Measurements from ENCODE around the gene SERTAD1.
"Not testable (repeated sequence)": the region's sequence is repeated elsewhere in the genome, so short reads cannot be mapped to it uniquely, and the experiment has no call there.

Gene SERTAD1

DNA sequence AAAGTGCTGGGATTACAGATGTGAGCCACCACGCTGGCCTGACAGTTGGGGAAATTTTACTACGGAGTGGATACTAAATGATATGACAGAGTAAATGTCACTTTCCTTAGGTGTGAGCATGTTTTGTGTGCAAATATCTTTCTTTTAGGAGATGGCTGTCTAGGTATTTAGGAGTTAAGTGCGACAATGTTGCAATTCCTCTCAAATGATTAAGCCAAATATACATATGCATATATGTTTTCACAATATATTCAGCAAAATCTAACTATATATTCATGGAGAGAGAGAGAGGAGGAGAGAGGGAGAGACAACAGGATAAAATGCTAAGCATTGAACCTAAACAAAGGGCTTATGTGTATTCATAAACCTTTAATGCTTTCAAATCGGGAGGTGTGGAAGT, 23.7 kb upstream of the SERTAD1 start:
- no peak for DNase-seq

DNA sequence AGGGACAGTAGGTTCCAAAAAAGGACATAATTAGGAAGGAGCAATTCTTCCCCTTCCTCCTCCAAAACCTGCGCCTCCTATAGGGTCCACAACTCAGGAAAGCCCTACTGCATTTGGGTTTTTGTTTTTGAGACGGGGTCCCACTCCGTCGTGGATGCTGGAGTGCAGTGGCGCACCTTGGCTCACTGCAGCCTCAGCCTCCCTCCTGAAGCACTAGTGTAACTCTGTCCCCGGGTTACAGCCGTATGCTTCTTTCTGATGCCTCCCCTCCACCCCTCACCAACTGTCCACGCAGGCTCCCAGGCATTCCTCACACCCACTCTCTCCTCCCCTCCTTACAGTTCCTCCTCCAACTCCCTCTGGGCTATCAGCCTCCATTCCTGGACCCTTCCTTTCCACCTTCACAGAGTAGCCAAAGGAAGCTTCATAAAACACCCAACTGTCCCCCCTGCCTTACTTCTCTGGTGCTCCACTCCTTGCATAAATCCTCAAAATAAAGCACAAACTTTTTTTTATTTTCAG, 20.5 kb upstream of the SERTAD1 start:
- DNase-seq: no peak

DNA sequence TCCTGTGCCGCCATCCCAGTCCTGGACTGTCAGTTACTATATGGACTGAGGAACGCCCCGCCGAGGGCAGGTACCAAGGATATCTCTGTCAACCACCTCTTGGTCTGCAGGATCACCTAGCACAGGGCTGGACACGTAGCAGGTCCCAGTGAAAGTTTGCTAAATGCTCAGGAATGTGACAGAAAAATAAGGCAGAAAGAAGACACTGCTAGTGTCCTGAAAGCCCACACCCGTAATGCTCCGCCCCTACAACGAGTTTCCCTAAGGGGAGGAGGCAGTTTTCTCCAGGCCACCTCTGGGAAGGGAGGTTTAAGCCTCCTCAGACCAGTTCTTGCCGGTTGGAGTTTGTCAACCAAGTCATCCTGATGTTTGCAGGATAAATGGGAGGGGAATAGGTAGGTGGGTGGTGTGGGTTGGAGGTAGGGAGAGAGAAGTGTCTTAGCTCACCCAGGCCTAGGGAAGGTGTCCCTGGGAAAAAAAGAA, 20.0 kb upstream of the SERTAD1 start:
- peak; percentile 20 for DNase-seq

DNA sequence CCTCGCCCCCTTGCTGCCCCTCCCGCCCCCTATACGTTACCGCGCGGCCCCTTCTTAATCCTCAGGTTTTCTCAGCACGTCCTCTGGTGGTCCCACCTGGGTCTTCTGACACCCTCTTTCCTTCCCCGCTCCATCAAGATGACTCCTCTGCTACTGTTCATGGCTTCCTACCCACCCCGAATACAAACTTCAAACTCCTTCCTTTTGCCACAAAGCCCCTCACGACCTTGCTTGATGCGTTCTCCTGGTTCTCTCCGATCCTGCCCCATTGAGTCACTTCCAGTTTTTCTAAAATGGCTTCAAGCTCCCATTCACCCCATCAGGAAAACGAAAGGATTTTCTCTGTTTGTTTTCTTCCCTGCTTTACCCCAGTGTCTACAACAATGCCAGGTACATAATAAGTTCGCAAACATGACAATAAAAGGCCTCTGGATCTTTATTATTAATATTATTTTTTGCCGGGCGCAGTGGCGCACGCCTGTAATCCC, 19.1 kb upstream of the SERTAD1 start:
- DNase-seq: no peak

DNA sequence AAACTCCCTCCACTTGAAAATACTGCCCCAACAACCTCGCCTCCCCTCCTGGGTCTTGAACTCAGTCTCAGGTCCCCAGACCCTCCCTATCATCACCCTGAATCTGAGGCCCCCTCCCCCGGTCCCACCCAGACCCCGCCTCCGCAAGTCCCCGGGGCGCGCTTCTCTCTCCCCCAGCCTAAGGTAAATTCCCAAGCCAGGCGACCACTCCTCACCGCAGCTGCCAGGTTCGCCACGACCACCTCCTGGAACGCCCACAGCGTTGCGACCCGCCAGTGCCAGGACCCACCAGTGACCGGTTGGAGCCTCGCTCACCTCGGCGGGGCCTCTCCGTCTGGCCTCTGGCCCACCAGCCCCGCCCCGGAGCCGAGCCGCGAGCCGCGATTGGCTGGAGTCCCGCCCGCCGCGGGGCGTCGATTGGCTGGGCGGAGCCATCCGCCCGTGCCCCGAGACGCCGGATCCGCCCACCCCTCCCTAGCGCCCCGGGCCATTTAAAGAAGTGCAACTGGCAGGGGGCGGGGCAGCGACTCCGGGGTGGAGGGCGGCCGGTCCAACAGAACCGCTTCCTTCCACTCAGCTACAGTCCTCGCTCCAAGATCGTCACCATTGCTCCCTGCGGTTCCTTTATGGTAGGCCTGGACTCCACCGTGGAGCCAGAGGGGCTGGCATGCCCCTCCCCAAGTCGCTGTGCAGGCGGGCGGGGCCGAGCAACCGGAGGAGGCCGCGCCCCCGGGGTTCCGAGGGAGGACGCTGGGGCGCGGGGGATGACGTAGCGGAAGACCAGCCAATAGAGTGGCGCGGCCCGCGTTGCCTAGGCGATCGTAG, 18.4 kb upstream of the SERTAD1 start, which contains the start of gene SERTAD3:
Gene SERTAD3 (minus strand): TSS at position 336 of the 825 bp plus-strand sequence. CDS start 2,255 bp downstream, outside the sequence.
- peak; percentile 98 for DNase-seq

DNA sequence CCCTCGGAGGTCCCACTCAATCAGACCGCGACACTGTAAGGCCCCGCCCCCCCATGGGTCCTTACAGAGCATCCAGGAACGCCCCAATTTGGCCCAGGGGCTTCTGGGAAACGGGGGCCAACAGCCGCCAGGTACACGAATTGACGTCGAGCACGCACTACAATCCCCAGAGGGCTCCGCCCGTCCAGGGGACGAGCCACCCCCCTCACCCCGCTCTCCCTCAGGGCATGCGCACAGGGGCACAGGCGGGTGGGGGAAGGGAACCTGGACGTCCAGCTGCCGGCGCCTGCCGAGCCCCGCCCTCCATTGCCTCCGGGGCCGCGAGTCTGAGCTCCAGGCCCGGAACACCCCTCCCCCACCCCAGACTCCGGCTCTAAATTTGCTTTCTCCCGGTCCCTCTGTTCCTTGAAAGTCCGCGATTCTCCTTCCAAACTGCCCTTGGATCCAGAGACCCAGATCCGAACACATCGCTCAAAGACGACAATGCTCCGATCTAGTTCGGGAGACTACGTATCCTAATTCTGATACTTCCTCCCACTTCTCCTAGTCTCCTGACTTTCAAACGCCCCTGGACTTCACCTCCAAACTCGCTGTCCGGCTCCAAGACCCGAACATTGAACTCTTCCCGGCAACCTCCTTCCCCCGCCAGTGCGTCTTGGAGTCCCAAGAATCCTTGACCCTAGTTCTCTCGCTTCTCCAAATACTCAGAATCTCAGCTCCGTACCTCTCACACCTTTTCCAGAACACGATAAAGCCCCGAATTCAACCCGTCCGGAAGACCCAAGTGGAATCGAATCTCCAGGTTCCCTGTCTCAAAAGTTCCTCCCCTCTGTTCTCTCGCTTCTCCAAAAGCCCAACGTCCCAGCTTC, 17.6 kb upstream of the SERTAD1 start:
- DNase-seq: peak; percentile 100

DNA sequence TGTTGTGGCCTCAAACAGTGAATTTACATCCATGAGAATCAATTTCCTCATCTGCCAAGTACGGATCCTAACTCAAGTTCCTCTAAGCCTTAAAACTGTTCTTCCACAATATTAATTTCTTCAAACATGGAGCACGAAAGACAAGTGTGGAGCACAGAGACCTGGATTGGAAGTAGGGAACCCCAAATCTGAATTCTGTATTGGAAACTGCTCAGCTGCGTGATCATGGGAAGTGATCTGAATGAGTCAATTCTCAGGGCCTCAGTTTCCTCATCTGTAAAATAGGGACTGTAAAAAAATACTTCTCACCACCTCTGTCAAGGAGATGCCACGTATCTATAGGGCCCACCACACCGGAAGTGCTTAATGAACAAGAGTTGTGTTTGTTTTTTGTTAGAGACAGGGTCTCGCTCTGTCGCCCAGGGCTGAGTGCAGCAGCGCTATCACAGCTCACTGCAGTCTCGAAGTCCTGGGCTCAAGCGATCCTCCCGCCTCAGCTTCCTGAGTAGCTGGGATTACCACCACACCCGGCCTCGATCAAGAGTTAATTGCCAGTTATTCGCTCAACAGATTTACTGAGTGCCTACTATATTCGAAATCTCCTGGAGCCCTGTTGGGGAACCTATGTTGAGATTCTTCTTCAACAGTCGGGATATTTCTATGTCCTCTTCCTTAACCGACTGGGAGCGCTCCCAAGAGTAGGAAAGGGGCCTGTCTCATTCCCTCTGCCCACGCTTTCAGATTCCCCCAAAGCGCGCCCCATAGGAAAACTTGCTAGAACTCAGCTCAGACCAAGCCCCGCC, 16.7 kb upstream of the SERTAD1 start:
- DNase-seq: no peak

DNA sequence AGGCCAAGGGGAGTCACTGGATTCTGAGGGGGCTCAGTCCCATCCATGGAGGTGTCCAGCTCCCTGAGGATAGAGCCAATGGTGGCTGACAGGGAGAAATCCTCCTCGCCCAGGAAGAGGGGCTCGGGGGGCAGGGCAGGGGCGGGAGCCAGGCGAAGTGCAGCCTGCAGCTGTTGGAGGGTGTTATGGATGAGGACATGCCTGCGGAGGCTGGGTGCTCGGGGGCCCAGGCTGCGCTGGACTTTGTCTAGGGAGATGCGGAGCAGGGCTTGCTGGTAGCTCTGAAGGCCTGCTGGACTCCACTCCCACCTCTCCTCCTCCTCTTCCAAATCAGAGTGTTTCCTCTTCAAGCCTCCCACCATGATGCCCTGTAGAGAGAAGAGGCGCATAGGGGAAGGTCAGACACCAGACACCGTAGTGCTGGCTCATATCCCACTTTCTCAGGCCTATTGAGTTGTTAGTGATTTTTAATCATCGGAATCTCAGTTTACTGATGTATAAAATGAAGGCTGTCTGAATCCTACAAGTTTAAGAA, 16.0 kb upstream of the SERTAD1 start:
- no peak for DNase-seq

DNA sequence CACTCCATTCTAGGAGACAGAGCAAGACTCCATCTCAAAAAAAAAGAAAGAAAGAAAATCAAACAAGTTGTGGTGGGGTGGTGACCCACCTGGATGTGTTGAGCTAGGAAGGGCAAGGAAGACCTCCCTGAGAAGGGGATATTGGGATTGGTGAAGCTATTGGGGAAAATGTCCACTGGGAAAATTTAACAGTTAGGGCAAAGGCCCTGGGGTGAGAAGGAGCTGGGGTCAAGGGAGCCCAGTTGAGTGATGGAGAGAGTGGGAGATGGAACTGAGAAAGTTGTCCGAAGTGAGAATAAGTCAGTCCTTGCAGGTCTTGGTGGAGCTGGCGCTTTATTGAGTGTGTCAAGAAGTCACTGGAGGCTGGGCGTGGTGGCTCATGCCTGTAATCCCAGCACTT, 12.5 kb upstream of the SERTAD1 start:
- no peak for DNase-seq

DNA sequence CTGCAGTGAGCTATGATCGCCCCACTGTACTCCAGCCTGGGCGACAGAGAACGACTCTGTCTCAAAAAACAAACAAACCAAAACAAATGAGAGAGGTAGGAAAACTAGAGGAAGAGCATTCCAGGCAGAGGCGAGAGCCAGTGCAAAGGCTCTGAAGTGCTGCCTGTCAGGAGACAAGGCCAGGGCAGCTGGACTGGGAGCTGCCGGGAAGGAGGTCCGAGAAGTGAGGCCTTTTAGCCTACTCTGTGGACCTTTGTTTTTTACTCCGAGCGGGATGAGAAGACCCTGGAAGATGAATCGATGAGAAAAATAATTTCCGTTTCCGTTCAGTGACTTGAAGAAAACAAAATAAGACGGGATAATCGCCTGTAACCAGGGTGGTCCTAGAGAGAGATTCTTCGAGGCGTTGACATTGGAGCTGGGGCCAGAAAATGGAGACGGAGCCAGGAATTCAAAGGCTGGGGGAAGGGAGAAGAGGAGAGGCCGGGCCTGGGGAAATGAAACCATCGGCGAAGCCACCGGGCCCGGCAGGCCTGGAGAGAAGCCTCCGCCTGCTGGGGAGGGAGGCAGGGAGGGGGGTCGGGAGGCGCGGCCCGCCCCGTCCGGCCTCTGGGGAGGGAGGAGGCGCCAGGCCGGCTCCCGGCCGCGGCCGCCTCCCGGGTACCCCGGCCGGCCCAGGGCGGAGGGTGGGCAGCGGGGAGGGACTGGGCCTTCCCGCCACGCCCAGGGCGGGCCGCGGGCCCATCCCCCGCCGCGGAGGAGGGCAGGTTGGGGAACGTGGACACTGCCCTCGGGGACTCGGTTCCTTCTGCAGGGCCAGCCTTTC, 7.8 kb upstream of the SERTAD1 start:
- DNase-seq: peak; percentile 93

DNA sequence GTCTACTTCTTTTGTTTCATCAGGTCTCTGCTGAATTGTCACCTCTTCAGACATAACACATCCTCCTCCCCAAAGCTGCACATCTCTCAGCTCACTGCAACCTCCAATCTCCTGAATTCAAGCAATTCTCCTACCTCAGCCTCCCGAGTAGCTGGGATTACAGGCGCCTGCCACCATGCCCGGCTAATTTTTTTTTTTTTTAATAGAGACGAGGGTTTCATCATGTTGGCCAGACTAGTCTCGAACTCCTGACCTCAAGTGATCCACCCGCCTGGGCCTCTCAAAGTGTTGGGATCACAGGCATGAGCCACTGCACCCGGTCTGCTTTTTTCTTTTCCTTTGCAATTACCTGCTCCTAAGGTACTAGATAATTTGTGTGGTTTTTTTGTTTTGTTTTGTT, 7.0 kb upstream of the SERTAD1 start:
- DNase-seq: not testable (repeated sequence)

DNA sequence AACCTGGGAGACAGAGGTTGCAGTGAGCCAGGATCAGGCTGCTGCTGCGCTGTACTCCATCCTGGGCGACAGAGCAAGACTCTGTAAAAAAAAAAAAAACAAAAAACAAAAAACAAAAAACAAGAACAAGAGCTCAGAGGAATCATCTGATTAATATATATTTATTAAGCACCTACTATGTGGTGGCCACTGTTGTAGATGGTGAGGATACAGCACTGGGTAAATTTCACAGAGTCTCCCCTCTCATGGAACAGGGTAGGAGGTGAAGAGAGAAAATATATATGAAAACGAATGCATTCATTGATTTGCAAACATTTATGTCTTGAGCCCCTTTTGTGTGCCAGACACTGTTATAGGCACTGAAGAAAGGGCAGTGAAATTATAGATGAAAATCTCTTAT, 5.9 kb upstream of the SERTAD1 start:
- DNase-seq: no peak

DNA sequence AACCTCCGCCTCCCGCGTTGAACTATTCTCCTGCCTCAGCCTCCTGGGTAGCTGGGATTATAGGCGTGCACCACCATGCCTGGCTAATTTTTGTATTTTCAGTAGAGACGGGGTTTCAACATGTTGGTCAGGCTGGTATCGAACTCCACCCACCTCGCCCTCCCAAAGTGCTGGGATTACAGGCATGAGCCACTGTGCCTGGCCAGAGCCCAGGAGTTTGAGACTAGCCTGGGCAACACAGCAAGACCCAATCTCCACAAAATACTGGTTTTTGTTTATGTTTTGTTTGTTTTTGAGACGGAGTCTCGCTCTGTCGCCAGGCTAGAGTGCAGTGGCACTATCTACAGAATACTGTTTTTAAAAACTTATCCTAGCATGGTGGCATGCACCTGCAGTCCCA, 4.5 kb upstream of the SERTAD1 start:
- not testable (repeated sequence) for DNase-seq

DNA sequence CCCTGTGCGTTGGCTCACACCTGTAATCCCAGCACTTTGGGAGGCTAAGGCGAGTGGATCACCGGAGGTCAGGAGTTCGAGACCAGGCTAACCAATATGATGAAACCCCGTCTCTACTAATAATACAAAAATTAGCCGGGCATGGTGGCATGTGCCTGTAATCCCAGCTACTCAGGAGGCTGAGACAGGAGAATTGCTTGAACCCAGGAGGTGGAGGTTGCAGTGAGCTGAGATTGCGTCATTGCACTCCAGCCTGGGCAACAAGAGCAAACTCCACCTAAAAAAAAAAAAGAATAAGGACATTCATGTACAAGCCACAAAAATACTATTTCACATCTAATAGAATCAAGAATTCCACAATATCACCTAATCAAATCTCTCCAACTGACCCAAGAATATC, 2.4 kb upstream of the SERTAD1 start:
- DNase-seq: not testable (repeated sequence)

DNA sequence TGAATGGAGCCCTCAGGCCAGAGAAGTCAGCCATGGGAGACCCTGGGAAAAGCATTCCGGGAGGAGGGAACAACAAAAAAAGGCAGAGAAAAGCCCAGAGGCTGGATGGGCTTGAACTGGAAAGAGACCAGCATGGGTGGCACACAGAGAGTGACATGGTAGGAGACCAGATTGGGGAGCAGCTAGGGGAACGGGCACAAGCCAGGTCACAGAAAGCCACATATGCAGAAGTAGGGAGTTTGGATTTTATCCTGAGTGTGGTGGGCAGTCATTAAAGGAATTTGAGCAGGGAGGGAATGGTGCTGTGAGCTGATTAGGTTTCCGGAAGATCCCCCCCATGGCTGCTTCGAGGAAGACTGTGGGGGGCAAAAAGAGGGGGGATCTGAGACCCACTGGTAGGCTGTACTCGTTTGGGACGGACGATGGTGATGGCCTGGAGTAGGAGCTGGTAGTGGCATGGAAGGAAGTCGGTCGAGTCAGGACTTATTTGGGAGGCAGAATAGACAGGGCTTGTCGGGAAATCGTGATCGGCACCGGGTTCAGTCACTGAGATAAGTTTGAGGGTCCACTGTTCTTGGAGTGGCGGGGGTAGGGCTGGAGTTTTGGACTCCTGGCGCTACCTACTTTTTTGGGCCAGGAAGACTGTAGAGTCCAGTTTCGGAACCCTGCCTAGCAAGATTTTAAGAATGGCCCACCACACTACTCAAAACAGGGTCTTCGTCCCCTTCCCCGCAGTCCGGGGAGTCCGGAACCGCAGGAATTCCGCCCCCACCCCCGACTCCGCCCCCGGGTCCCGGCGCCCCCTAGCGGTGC, 949 bp downstream of the SERTAD1 start:
- no peak for DNase-seq

DNA sequence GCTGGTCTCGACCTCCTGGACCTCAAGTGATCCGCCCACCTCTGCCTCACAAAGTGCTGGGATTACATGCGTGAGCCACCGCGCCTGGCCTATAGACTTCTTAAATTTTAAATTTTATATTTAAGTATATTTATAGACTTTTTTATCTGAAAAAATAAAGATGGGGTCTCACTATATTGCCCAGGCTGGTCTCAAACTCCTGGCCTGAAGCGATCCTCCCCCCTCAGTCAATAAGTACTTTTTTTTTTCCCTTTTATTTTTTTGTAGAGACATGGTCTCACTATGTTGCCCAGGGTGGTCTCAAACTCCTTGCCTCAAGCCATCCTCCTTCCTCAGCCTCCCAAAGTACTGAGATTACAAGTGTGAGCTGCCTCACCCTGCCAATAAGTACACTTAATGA, 1.9 kb downstream of the SERTAD1 start:
- DNase-seq: no peak

DNA sequence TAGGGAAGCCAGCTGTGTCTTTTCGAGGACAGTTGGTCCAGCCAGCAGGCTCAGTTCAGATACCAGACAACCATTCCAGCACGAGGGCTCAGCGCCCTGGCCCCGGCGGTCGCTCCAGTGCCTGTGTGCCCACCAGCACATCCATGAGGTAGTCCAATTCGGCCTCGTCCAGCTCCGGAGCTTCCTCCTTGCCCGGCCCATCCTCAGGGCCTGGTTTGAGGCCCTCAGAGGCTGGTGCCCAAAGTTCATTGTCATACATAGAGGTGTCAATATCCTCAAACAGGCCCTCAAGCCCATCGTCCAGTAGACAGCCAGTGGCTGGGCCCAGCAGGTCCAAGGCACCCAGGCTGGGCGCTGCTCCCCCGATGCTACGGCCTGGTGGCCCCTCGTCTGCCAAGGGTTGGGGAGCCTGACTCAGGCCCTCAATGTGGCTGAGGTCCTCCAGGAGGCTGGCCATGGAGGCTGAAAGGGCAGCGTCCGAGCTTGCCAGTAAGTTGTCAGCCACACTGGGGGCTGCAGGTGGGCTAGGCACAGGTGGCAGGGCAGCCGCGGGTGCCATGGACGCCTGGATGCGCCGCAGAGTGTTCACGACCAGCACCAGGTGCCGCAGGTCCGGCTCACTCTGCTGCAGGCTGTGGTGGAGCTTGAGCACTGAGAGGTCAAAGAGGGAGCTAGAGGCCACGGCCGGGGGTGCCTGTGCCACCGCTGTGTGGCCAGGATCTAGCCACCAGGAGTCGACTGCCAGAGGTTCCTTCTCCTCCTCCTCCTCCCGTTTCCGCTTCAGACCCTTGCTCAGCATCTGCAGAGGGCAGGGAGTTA, 2.8 kb downstream of the SERTAD1 start:
- no peak for DNase-seq

DNA sequence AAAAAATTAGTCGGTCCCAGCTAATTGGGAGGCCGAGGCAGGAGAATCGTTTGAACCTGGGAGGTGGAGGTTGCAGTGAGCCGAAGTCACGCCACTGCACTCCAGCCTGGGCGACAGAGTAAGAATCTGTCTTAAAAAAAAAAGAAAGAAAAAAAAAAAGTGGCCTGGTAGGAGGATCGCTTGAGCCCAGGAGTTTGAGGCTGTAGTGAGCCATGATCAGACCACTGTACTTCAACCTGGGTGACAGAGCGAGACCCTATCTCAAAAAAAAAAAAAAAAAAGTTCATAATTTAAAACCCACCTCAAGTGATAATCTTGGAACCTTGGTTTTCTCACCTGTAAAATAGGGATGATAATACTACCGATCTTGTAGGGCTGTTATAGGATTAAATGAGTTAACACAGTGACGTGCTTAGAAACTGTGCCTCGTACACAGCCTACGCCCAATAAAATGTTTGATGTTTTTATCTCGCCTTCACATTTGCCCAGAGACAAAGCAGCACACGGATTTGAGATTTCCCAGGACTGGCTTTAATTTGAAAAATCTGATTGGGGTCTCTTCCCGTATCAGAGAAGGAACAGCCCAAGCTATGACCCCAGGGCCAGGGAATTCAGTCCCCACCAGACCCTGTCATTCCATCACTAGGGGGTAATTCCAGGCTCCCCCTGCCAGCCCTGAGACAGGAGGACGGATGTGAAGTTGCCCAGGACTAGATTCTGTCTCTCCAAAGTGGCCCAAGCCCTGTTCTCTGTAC, 3.6 kb downstream of the SERTAD1 start:
- no peak for DNase-seq

Measured in NCI-H69 (cell line).